HG02759 (cell line): Measurements from ENCODE around the gene VSTM4.

Experiments used
- ATAC-seq: cut with Tn5 transposase; IDR thresholded peaks from one replicate; pipeline ENCODE4 v1.9.1; 2021; ENCODE audit warnings: mild to moderate bottlenecking, moderate library complexity; ENCODE audit not compliant: unreplicated experiment

The VSTM4 gene

GRCh38 chr10:48981310-48981907 lies 133.9 kb downstream of the VSTM4 start:
- ATAC-seq: no peak

GRCh38 chr10:48978318-48978717 lies 137.0 kb downstream of the VSTM4 start:
- no peak for ATAC-seq

GRCh38 chr10:48976196-48976595 lies 139.1 kb downstream of the VSTM4 start:
- ATAC-seq: no peak

- no peak for ATAC-seq
Observed at GRCh38 chr10:48974510-48975156, 140.7 kb downstream of the VSTM4 start.

- no peak for ATAC-seq
Observed at GRCh38 chr10:48973065-48973464, 142.3 kb downstream of the VSTM4 start.

- ATAC-seq: no peak
Observed at GRCh38 chr10:48970654-48971053, 144.7 kb downstream of the VSTM4 start.

- no peak for ATAC-seq
Observed at GRCh38 chr10:48970046-48970445, 145.3 kb downstream of the VSTM4 start.

- no peak for ATAC-seq
Observed at GRCh38 chr10:48968036-48968435, 147.3 kb downstream of the VSTM4 start.

GRCh38 chr10:48965460-48965859 lies 149.9 kb downstream of the VSTM4 start:
- ATAC-seq: no peak
